Suprapubic skin (tissue), 4 donors: ENCODE measurements around the gene ANKRD2.

ENCODE experiments used
- CTCF ChIP-seq, 2 donors: fragments of 200-600 bp in 1 of 2; fragments of 450-650 bp in 1 of 2; sonication (generic) in 1 of 2; IDR thresholded peaks; one replicate each; pipeline ENCODE4 v1.5.1; 2016 to 2019; ENCODE audit warnings: antibody characterized with exemption in 2 of 2, mild to moderate bottlenecking in 1 of 2, moderate library complexity in 1 of 2
- EP300 ChIP-seq: sonication (generic); formaldehyde crosslinking; IDR thresholded peaks from one replicate; pipeline ENCODE4 v1.6.1; 2017; ENCODE audit warnings: antibody characterized with exemption
- POLR2A ChIP-seq, 2 donors: fragments of 450-650 bp; IDR thresholded peaks; one replicate each; pipeline ENCODE4 v1.6.1; 2017; ENCODE audit warnings: antibody characterized with exemption in 2 of 2, mild to moderate bottlenecking in 2 of 2, moderate library complexity in 2 of 2
- POLR2AphosphoS5 ChIP-seq, 3 donors: sonication (generic); formaldehyde crosslinking; IDR thresholded peaks; one replicate each; pipeline ENCODE4 v1.6.1; 2017; ENCODE audit warnings: antibody characterized with exemption in 3 of 3

GRCh38 chr10:97546456-97547270 is 25.9 kb upstream of the ANKRD2 start:
- TF ChIP-seq CTCF (IDR thresholded peaks at IDR 0.05) (no peak), POLR2A (IDR thresholded peaks at IDR 0.05) (no peak), POLR2AphosphoS5 (IDR thresholded peaks at IDR 0.05) (no peak), EP300 (no peak)
